ENCODE measurements around the gene ZBP1. TPM values are rescaled to one million over a fixed set of nuclear protein-coding genes. Genes with fewer than 3 reads are reported as not detected.

Gene ZBP1
- polyA plus RNA-seq, 1 of the 3 experiments (the other 2 are of a cell fraction): not detected

DNA sequence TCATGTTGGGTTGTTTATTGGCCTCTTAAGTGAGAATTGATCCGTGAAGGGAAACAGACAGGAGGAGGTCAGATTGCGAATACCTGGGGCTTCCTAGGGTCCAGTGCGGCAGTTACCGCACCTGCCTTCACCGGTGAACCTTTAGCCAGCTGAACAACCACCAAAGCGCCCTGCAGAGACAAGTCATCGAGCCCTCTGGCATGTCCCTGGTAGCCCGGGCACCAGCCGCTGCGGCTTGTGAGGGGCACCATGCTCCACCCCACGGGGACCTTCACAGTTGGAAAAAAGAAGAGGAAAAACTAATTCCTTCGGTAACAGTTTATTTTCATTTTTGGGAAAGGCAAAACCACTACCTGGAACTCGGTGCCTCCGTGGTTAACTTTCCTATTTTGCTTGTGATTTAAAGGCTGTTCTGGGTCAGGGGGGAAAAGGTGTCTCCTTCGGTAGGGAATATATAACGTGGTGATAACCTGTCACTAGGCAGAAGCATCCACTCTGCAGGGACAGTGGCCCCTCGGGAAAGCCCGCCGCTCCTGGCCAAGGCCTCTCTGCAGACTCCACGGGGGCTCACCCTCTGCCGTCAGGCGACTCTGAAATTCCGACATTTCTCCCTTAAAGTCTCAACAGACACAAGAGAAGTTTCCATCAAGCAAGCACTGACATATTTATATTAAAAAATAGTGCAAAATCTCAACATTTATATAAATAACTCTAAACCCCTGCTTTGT is 30.7 kb upstream of the ZBP1 start:
- H3K79me2 ChIP-seq (ENCODE audit: insufficient read depth): no peaks in the 10 kb centered on the region
- H3K36me3 ChIP-seq (replicated peaks in 1 of 2; ENCODE audit: control insufficient read depth in 1 of 2, insufficient read depth in 2 of 2, low read length in 1 of 2): peaks cover 7 to 45% of the 10 kb centered on the region in 2 experiments
- H3K9me3 ChIP-seq: no peaks in the 10 kb centered on the region
- peaks cover 0 to 3% of the 10 kb centered on the region in 2 experiments; a peak in 1 of 4 replicates for H3K4me1 ChIP-seq (ENCODE audit: control insufficient read depth in 1 of 2, insufficient read depth in 2 of 2, low read depth in 1 of 2, low read length in 1 of 2)
- no peak overlapping the region for H3K9ac ChIP-seq
- H3K27me3 ChIP-seq (ENCODE audit: insufficient read depth): no peaks in the 10 kb centered on the region
- H4K20me1 ChIP-seq (ENCODE audit: insufficient read depth): peaks cover 7% of the 10 kb centered on the region
- ChIA-PET POLR2A (interaction anchor here (0.6 kb wide), 1 partner anchor 40 kb away, joined by 3 read pairs; no protein-coding TSS in a partner anchor), CTCF (interaction anchor here (0.6 kb wide), 1 partner anchor 559 kb away, joined by 3 read pairs; no protein-coding TSS in a partner anchor)
- H3F3A ChIP-seq (replicated peaks; ENCODE audit: insufficient read depth): no peaks in the 10 kb centered on the region
- H2AFZ ChIP-seq (ENCODE audit: low read depth): no peak overlapping the region
- H3K9me2 ChIP-seq: no peaks in the 10 kb centered on the region
- H3K4me2 ChIP-seq: no peak overlapping the region
- H3K4me3 ChIP-seq (ENCODE audit: low read depth in 2 of 2, low read length in 1 of 2): no peak overlapping the region
- 95% methylated on average over 16 of the region's 23 CpGs for WGBS (ENCODE audit: low lambda C conversion rate)
- DNase-seq: peak; percentile 8
- no peak overlapping the region for H3K27ac ChIP-seq (ENCODE audit: low read depth in 2 of 2, low read length in 1 of 2)
- no peak for TF ChIP-seq NFIC (IDR thresholded peaks at IDR 0.05; ENCODE audit: borderline replicate concordance)
- TF ChIP-seq GATA2 (CRISPR knock-in tag; IDR thresholded peaks at IDR 0.05): no peak
- TF ChIP-seq RCOR1 (IDR thresholded peaks at IDR 0.05; ENCODE audit: low read length): no peak
- TF ChIP-seq TAF1 (IDR thresholded peaks at IDR 0.05; ENCODE audit: borderline replicate concordance, low read depth, low read length): no peak
- no peak for TF ChIP-seq SMC3 (IDR thresholded peaks at IDR 0.05; ENCODE audit: low read depth, low read length)
- no peak for TF ChIP-seq RXRA (IDR thresholded peaks at IDR 0.05; ENCODE audit: borderline replicate concordance, low read depth)
- TF ChIP-seq SIN3A (IDR thresholded peaks at IDR 0.05; ENCODE audit: borderline replicate concordance, low read depth, low read length): no peak
- TF ChIP-seq NRF1 (IDR thresholded peaks at IDR 0.05; ENCODE audit: low read depth, low read length): no peak
- no peak for TF ChIP-seq FOXJ3 (CRISPR knock-in tag; IDR thresholded peaks at IDR 0.05)
- no peak for TF ChIP-seq FOSL2 (IDR thresholded peaks at IDR 0.05; ENCODE audit: borderline replicate concordance, low read depth)
- no peak for TF ChIP-seq RFX5 (IDR thresholded peaks at IDR 0.05; ENCODE audit: low read length)
- TF ChIP-seq, protein P1, sequence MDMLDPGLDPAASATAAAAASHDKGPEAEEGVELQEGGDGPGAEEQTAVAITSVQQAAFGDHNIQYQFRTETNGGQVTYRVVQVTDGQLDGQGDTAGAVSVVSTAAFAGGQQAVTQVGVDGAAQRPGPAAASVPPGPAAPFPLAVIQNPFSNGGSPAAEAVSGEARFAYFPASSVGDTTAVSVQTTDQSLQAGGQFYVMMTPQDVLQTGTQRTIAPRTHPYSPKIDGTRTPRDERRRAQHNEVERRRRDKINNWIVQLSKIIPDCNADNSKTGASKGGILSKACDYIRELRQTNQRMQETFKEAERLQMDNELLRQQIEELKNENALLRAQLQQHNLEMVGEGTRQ (IDR thresholded peaks at IDR 0.05; ENCODE audit: borderline replicate concordance, low read depth, low read length): no peak
- TF ChIP-seq EZH2phosphoT487 (IDR thresholded peaks at IDR 0.05; ENCODE audit: borderline replicate concordance, low read depth): no peak
- TF ChIP-seq ELF1 (IDR thresholded peaks at IDR 0.05): no peak
- TF ChIP-seq RAD21 (IDR thresholded peaks at IDR 0.05; ENCODE audit: low read length): no peak
- TF ChIP-seq, protein P2, sequence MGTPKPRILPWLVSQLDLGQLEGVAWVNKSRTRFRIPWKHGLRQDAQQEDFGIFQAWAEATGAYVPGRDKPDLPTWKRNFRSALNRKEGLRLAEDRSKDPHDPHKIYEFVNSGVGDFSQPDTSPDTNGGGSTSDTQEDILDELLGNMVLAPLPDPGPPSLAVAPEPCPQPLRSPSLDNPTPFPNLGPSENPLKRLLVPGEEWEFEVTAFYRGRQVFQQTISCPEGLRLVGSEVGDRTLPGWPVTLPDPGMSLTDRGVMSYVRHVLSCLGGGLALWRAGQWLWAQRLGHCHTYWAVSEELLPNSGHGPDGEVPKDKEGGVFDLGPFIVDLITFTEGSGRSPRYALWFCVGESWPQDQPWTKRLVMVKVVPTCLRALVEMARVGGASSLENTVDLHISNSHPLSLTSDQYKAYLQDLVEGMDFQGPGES (IDR thresholded peaks at IDR 0.05; ENCODE audit: low read depth, low read length): no peak
- no peak for TF ChIP-seq TEAD4 (IDR thresholded peaks at IDR 0.05; ENCODE audit: borderline replicate concordance, insufficient read depth)
